NCI-H748 treated with DMSO at 0.1 percent for 48 hours (cell line): Measurements from ENCODE around the gene CUL1.

Experiments used
- DNase-seq: peaks from one replicate; lab custom pipeline; 2025; lab: John Stamatoyannopoulos, UW

CUL1 gene

DNA sequence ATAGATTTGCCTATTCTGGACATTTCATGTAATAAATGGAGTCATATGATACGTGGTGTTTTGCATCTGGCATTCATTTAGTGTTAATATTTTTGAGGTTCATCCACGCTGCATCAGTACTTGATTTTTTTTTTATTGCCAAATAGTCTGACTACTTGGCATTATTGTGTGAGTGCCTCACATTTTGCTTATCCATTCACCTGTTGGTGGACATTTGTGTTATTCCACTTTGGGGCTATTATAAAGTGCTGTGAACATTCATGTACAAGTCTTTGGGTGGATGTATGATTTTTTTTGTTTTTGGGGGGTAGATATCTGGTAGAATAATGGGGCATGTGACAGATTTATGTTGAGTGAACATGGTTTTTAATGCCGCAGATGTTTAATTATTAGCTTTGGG lies 19.7 kb downstream of the CUL1 start:
- no peak for DNase-seq

DNA sequence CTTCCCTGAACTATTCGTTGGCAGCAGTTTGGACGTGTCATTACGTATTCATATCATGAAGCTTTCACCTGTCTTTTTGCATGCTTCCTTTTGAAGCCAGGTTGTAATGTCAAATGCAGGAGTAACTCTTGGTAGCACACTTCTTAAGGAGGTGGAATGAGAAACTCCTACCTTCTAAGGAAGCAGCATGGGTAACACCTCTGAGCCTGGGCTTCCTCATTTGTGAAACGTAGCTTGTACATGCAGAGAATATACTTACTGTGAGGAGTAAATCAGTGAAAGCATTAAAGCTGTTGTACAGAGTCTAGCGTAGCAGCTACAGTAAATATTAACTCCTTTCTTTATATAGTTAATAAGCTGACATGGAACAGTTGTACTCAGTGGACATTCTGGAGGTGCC lies 21.1 kb downstream of the CUL1 start:
- no peak for DNase-seq

DNA sequence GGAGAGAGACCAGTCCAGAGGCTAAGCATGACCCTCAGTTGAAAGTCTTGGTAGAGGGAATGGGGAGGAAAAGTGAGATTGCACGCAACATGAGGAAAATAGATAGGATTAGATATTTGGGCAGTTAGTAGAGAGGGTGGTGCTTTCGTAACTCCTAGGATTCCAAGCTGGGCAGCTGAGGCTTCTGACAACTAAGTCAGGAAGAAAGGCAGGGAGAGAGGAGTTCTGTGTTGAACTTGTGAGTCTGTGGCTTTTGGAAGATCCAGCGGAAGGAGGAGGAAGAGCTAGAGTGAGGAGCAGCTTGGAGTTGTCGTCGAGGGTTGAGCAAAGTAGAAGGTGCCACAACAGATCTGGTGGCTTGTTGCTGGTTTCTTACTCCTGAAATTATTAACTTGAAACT lies 21.8 kb downstream of the CUL1 start:
- DNase-seq, result no peak

DNA sequence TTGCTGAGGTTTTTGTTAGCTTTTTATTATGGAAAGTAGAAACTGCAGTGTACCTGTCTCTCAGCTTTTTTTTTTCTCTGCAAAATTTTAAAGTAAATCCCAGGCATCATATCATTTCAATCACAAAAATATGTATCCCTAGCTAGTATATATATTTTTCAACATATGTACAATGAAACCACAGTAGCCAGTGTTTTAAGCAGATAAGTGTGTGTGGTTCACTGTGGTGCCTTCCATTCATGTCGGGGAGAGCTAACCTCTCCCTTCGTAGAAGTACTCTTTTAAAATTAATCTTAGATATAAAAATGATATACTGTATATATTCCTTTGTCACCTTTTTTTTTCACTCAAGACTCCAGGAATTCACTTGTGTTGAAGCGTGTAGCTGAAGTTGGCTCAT lies 22.7 kb downstream of the CUL1 start:
- DNase-seq, result no peak

DNA sequence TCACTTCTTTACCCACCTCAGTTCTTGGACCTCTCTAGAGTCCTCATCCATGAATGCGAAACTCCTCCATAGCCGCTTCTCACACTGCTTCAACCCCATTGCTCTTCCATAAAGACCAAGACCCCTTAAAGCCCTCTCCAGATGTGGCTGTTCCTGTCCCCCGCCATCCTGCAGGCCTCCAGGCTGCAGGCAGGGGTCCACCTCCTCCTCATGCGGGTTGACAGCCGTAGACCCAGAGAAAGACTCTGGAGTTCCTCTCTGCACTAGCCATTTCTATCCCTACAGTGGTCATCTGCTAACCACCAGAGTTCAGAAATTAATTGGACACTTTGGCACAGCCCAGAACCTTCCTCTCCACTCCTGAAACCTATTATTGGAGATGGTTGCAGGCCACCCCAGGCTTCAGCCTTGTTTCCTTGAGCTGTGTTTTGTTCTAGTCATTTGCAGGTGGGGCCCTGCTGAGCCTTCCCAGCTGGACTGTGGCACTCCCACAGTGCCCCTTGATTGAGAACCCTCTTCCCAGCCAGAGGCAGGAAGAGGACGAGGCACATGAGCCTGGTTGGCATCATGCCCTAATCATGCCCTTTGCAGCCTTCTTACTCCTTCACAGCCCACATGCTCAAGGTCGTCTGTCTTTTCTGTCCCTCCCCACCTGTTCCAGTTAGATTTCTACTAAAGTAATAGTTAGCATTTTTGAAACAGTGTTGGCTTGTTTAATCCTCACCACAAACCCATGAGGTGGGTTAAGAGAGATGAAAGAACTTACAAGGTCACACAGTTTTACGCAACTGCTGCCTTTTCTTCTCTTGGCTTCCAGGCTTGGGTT lies 23.9 kb downstream of the CUL1 start:
- DNase-seq, result no peak

DNA sequence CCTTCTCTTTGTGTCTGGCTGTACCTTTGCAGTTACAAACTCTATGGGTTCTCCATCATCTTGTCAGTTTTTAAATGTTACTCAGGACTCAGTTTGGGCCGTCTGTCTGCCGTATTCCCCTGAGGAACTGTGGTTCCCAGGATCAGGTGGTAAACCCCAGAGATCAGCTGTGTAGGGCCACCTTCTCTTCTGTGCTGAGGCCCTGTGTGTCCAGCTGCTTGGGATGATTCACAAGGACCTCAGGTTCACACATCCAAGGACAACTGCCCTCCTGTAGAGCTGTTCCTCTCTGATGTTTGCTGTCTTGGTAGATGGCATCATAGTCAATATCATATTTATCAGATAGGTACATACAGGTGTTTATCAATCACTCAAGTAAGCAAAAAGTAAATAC lies 24.5 kb downstream of the CUL1 start:
- DNase-seq, result no peak

DNA sequence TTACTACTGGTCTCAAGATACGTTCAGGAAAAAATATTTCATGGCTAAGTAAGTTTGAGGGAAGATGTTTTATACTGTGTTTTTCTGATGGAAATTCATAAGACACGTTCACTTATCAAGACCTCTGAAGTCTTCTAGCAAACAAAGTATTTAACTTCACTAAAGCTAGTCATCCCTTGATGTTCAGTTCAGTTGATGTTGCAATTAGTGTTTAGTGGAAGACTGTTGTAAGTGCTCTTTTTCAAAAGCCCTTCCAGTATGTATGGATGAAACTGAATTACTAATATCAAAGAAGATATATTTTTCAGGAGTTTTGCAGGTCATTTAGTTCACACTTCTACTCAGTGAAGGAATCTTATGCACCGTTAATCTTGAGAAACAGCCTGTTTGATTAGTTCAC lies 25.1 kb downstream of the CUL1 start:
- DNase-seq, result no peak

DNA sequence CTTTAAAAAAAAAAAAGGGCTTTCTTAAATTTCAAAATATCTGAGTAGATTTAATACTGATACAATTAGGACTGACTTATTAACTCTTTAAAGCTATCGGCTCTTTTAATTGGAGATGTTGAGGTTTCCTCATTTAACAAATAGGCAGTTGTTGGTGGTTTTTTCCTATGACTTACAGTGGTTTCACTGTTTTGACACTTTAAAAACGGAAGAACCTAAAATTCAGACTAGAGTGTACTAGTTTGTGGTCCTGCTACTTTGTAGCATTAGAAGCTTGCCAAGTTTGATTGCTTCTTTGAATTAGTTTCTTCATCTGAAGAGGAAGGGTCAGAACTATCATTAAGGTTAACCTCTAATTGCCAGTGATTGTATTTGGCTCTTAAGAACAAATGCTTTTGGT lies 27.7 kb downstream of the CUL1 start:
- no peak for DNase-seq

DNA sequence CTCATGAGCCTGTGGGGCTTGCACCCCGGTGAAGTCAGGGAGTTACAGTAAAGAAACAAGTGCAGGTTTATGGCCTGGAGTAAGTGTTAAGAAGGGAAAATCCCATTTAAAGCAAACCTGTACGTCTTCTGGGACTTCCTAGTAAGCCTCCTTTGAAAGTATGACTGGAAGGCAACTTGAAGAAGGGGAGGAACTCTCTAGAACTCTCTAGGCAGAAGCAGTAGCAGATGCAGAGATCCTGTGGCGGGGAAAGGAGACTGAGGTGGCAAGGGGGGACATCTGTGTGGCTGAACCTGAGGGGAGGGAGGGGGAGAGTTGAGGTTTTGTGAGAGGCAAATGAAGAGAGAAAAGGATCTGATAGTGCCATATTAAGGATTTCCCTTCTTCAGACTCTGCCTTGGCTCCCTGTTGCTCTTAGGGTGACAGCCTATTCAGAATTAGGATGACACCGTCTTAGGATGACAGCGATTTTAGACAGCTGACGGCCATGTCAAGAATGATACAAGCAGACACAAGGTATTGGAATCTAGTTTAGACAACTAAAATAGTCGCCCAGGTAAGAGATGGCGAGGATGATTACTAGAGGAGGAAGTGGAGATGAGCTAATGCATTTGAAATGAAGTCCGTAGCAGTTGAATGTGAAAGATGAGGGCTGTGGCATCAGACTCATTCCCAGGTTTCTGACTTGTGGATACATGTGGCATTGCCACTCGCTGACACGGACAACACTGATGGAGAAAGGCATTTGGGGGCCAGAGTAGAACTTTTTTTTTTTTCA lies 29.0 kb downstream of the CUL1 start:
- no peak for DNase-seq

DNA sequence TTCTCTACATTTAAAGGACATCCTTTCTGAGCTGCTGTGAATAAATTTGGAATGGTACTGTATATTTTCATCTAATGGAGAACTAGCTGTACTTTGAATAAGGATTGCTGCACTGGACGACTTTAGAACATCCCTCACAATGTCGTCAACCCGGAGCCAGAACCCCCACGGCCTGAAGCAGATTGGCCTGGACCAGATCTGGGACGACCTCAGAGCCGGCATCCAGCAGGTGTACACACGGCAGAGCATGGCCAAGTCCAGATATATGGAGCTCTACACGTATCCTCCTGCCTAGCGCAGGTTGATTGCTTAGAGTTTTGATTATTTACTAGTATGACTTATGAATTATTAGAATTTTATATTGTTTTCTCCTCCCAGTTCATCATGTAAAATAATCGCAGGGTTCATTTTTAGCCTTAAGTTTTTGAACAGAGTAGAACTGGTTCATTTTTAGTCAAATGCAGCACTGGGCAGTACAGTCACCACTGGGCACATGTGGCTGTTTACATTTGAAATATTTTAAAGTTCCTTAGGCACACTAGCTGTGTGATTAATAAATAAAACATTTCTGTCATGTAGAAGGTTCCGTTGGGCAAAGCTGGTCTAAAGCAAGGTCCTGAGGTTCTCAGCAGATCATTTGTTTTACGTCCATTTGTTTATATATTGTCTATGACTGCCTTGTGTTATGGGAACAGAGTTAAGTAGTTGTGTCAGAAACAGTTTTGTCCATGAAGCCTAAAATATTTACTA lies 31.5 kb downstream of the CUL1 start:
- no peak for DNase-seq

DNA sequence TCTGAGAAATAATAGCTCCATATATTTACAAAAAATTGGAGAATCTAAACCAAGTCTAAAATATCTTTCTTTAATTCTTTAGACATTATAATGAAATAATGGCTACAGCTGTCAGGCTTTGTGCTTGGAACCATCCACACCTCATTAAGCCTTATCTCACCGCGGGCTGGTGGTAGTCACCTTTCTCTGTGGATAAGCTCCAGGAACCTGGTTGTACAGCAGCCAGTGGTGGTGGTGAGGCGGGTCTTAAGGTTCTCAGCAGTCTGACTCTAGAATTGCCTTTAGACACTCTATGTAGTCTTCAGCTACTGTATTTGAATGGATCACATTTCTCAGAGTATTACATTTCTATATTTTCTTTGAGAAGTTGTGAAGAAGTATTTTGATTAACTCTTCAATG lies 34.2 kb downstream of the CUL1 start:
- DNase-seq, result no peak

DNA sequence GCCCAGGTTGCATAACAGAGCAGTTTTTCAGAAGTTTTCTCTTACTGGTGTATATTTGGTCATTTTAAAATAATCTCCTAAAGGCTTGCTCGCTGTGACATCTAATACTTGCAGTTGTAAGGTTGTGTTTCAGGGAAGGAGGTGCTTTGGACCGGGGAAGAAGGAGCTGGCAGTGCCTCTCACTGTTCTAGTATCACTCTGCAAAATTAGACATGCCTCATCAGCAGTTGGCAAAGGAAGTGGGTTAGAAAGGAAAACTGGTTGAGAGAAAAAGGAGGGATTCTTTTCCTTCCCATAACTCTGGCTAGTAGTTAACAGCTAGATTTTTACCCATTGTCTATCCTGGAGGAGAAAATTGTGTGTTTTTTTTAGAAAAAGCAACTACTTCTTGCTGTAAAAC lies 34.8 kb downstream of the CUL1 start:
- no peak for DNase-seq

DNA sequence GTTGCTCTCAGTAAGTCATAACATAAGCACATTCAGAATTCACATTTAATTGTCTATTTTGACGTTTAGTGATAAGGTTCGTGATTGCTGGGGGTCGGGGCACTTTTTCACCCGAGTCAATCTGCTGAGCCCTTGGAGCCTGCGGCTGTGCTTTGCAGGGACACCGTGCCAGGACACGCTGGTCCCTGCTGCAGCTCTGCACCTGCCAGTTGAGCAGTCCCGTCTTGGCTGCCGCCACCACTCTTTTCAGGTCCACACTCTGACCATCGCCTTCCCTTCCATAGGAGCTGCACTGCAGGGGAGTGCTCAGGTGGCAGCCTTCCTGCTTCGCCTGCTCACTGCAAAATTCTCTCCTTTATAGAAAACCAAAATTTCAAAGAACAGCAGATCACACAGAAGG lies 36.4 kb downstream of the CUL1 start:
- no peak for DNase-seq

DNA sequence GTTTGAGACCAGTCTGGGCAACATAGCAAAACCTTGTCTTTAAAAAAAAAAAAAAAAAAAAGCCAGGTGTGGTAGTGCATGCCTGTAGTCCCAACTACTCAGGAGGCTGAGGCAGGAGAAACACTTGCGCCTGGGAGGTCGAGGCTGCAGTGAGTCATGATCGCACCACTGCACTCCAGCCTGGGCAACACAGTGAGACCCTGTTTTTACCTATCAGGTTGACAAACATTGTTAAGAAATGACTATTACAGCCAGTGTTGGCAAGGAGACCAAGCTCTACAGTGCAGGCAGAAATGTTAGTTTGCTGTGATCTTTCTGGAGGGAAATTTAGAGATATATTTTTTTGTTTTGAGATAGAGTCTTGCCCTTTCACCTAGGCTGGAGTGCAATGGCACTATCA lies 37.3 kb downstream of the CUL1 start:
- no peak for DNase-seq

DNA sequence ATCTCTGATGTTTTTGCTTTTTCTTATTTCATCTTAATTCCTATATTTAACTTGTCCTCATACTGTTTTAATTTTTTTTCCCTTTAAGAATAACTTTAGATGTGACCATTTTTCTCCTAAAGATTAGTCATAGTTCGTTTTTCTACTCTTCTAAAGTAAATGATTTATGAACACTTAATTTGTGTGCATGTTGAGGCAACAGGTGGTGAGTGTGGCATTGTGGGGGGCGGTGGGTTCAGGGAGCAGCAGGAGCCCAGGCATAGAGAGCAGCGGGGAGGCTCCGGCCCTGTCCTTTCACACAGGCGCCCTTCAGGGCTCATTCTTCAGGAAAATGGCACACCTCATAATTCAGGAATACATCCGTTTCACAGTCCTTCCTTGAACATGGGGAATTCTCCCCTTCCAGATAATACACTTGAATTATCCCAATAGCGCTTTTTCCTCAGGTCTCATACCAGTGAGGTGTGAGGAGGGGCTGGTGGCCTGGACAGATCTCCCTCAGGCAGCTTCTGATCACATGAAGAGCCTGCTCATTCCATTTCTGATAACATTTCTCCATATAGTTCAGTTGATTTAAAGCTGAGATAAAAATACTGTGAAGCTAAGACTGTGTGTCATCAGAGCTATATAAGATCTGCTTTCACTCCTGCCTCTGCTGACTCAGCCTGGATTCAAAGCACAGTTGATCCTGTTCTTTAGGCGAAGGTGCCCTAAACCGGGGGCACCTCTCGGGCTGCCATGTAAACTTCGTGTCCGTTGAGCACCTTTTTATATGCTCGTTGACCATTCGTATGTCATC lies 40.2 kb downstream of the CUL1 start:
- DNase-seq, result no peak

DNA sequence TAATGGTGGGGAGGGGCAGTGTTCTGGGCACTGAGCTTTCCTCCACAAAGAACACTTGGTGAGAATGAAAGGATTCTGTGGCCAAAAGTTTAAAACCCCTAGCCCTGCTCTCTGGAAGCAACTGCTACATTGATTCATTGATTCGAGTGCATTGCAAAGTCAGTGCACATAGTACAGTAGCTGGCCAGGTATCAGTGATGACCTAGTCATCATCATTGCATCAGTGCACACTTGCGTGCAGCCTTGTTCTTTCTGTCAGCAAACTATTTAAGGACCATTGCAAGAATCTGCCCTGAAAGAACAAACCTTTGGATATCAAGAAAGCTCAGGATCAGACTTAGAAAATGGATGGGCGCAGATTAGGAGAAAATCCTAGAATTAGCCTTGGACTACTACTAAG lies 47.4 kb downstream of the CUL1 start:
- no peak for DNase-seq

DNA sequence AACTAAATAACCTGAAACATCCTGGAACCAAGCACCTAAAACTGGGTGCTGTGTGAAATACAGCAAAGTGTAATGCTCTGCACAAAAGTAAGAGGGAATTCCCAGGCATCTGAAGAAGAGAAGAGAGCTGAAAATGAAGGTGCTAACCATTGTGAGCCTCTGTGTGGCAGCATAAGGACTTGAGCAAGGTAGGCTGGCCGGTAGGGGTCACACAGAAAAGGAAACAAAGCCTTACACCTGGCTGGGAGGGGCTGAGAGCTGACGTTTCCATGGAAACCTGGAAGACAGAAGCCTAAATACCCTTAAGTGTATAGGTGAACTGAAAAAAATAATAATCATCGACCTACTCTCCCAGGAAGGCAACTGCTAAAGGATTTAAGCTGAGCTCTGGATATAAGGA lies 48.6 kb downstream of the CUL1 start:
- DNase-seq, result peak; percentile 95

DNA sequence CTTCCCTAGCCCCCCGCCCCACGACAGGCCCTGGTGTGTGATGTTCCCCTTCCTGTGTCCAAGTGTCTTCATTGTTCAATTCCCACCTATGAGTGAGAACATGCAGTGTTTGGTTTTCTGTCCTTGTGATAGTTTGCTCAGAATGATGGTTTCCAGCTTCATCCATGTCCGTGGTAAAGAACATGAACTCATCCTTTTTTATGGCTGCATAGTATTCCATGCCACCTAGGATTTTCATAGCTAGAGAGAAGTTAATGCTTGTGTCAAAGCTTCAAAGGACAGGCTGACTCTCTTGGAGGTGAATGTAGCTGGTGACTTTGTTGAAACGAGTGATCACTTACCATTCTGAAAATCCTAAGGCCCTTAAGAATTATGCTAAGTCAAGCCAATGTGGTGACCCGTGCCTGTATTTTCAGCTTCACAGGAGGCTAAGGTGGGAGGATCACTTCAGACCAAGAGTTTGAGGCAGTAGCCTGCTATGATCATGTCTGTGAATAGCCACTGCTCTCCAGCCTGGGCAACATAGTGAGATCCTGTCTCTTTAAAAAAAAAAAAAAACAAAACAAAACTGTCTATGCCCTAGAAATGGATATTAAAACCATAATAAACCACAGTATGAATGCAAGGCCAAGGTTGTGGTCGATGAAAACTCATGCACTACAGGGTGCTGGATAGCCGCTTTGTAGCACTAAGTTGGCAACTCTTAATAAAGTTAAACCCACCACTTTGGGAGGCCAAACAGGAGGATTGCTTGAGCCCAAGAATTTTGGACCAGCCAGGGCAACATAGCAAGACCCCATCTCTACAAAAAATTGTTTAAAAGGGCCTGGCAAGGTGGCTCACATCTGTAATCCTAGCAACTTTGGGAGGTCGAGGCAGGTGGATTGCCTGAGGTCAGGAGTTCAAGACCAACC lies 52.0 kb downstream of the CUL1 start:
- DNase-seq, result no peak

DNA sequence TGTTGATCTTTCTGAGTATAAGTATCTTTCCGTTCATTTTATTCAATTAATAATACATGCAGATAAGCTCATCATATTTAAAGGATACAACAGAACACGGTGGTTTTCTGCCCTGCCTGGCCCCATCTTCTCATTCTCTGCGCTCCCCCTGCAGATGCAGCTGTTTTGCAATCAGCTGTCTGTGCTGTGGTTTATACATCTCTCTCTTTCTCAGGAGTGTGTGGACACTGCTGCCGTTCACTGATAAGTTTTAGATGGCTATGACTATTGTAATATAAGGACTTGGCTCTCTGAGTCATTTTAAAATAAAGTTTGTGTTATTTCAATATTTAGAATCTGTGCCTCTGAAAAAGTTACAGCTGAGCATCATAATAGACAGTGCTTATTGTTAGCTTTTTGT lies 54.5 kb downstream of the CUL1 start:
- no peak for DNase-seq

DNA sequence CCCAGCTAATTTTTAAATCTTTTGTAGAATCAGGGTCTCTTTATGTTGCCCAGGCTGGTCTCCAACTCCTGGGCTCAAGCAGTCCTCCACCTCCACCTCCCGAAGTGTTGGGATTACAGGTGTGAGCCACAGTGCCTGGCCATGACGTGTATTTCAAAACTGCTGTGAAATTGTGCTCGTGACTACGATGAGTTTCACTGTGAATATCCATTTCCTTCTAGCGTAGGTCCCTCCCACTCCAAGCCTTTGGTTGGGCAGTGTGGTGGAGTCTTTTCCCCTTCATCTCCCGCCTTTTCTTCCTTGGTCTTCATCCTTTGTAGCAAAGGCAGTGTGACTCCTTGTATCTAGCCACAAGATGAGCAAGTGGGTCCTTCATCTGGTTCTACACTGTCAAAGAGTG lies 56.2 kb downstream of the CUL1 start:
- DNase-seq, result no peak
